Thyroid gland (tissue), 4 donors: ENCODE results near the gene MMP19. TPM values are rescaled to one million over a fixed set of nuclear protein-coding genes. Genes with fewer than 3 reads are reported as not detected.
A peak's percentile ranks its signal among the peaks of the same experiment; 100 is the strongest.

Source experiments
- DNase-seq, 2 donors: peaks; one replicate each; pipeline ENCODE4 v3.0.0-alpha.2; 2019
- H3K27ac ChIP-seq, 3 donors: fragments of 200-600 bp; sonication (generic); 1 replicate in 2 of 3; 2 replicates in 1 of 3; pipeline ENCODE4 v1.5.1; 2016 to 2019; ENCODE audit warnings: mild to moderate bottlenecking in 1 of 3, moderate library complexity in 1 of 3
- H3K27me3 ChIP-seq: fragments of 200-600 bp; sonication (generic); one replicate; pipeline ENCODE4 v1.5.1; 2019
- H3K36me3 ChIP-seq, 2 donors: fragments of 200-600 bp; sonication (generic); one replicate each; pipeline ENCODE4 v1.5.1; 2016 to 2019
- H3K4me1 ChIP-seq, 2 donors: fragments of 200-600 bp; sonication (generic); one replicate each; pipeline ENCODE4 v1.5.1; 2017 to 2019
- H3K4me3 ChIP-seq, 3 donors: fragments of 200-600 bp; sonication (generic); replicated peaks in 1 of 3; 1 replicate in 2 of 3; 2 replicates in 1 of 3; pipeline ENCODE4 v1.5.1; 2016; ENCODE audit warnings: mild to moderate bottlenecking in 1 of 3
- H3K9me3 ChIP-seq: fragments of 200-600 bp; sonication (generic); one replicate; pipeline ENCODE4 v1.5.1; 2017
- POLR2A ChIP-seq, 2 donors: fragments of 450-650 bp; IDR thresholded peaks; one replicate each; pipeline ENCODE4 v1.6.1; 2017; ENCODE audit warnings: antibody characterized with exemption in 2 of 2, mild to moderate bottlenecking in 2 of 2, moderate library complexity in 1 of 2
- WGBS, 2 donors: methylation state at CpG; one replicate each; pipeline ENCODE4 v1.1.5; 2017; 5-methylcytosine and 5-hydroxymethylcytosine counted together
- intact Hi-C: fragments of 100-400 bp; cut with DNase I; formaldehyde crosslinking; loops from one replicate; pipeline ENCODE4 v1.15.1; 2023
- total RNA-seq, 4 donors: library from RNA; depleted of rRNA; stranded (reverse); fragments of >200 nt; gene quantifications; one replicate each; pipeline ENCODE4 v1.2.3, GENCODE V29; 2016
- TF ChIP-seq, protein P1 (sequence below), 6 experiments: fragments of 200-600 bp in 3 of 6; fragments of 450-650 bp in 3 of 6; sonication (generic) in 3 of 6; IDR thresholded peaks; one replicate each; pipeline ENCODE4 v1.5.1; 2016 to 2019; ENCODE audit warnings: antibody characterized with exemption in 6 of 6, mild to moderate bottlenecking in 2 of 6, inconsistent platforms in 1 of 6, moderate library complexity in 1 of 6

Gene MMP19, protein sequence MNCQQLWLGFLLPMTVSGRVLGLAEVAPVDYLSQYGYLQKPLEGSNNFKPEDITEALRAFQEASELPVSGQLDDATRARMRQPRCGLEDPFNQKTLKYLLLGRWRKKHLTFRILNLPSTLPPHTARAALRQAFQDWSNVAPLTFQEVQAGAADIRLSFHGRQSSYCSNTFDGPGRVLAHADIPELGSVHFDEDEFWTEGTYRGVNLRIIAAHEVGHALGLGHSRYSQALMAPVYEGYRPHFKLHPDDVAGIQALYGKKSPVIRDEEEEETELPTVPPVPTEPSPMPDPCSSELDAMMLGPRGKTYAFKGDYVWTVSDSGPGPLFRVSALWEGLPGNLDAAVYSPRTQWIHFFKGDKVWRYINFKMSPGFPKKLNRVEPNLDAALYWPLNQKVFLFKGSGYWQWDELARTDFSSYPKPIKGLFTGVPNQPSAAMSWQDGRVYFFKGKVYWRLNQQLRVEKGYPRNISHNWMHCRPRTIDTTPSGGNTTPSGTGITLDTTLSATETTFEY
- 1 to 10 TPM; 2.3 to 4.2 (median 3.4) TPM for total RNA-seq

DNA sequence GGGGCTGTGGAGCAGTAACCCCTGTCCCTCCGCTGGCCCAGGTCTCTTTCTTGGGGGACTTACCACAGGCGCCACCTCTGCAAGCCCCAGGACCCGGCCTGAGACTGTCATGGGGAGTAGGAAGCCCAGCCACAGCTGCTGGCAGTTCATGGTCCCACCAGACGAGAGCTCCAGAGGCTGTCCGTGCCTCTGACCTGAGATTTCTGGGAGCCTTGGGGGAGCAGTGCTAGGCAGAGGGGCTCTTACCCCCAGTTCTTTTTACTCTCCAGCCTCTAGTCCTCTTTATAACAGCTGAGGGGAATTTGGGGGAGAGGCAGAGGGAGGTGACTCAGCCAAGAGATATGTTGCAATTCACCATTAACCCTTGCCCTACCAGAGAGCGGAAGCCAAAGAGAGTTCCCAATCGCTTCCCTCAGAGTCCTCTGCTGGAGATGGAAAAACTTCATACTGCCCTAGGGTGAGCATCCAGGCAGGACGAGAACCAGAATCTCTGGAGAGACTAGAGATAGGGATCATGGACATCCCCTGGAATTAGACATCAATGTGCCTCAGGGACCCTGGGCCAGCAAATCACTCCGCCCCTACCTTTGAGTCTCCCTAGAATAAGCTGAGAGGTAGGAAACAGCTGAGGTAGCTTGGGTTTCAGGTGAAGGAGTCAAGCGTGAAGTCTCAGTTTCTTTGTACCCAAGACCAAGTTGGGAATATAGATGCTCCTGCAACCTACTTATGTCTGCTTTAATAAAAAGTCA is at the start of gene MMP19:
Gene MMP19 (minus strand): TSS at position 256 of the 749 bp plus-strand sequence. CDS start 106 bp downstream, at position 150.
- no peak for TF ChIP-seq POLR2A (IDR thresholded peaks at IDR 0.05)
- TF ChIP-seq, protein P1, sequence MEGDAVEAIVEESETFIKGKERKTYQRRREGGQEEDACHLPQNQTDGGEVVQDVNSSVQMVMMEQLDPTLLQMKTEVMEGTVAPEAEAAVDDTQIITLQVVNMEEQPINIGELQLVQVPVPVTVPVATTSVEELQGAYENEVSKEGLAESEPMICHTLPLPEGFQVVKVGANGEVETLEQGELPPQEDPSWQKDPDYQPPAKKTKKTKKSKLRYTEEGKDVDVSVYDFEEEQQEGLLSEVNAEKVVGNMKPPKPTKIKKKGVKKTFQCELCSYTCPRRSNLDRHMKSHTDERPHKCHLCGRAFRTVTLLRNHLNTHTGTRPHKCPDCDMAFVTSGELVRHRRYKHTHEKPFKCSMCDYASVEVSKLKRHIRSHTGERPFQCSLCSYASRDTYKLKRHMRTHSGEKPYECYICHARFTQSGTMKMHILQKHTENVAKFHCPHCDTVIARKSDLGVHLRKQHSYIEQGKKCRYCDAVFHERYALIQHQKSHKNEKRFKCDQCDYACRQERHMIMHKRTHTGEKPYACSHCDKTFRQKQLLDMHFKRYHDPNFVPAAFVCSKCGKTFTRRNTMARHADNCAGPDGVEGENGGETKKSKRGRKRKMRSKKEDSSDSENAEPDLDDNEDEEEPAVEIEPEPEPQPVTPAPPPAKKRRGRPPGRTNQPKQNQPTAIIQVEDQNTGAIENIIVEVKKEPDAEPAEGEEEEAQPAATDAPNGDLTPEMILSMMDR (IDR thresholded peaks at IDR 0.05): no peak
- Histone ChIP-seq H3K4me1 (peaks cover 5 to 11% of the 10 kb centered on the region in 2 donors), H3K27ac (peak within 1 kb of the TSS; percentile 21 to 50 (median 32)), H3K4me3 (peak within 1 kb of the TSS in 1 of 3 donors; percentile 13), H3K36me3 (no peaks in the 10 kb centered on the region), H3K9me3 (no peaks in the 10 kb centered on the region), H3K27me3 (no peaks in the 10 kb centered on the region)
- no peak for DNase-seq
- intact Hi-C loops: no loop called here
- 61 to 63% methylated on average over 8 to 10 of the region's 10 CpGs for WGBS, 2 donors

DNA sequence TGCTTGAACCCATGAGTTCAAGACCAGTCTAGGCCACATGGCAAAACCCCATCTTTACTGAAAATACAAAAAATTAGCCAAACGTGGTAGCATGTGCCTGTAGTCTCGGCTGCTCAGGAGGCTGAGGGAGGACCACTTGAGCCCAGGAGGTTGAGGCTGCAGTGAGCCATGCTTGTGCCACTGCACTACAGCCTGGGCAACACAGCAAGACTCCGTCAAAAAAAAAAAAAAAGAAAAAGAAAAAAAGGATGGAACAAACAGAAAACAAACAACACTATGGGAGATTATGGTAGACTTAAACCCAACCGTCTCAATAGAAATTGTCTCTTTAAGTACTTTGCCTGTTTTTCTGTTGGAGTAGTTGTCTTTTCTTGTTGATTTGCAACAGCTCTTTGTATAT is 48.6 kb upstream of the MMP19 start:
- no peaks in the 10 kb centered on the region for H3K36me3 ChIP-seq
- no peak overlapping the region for H3K27ac ChIP-seq
- TF ChIP-seq POLR2A (IDR thresholded peaks at IDR 0.05): no peak
- TF ChIP-seq, protein P1 (IDR thresholded peaks at IDR 0.05): no peak
- 92 to 96% methylated on average over 4 of the region's 4 CpGs for WGBS, 2 donors
- DNase-seq: no peak
- H3K4me1 ChIP-seq: no peaks in the 10 kb centered on the region
- H3K4me3 ChIP-seq: no peak overlapping the region
- H3K27me3 ChIP-seq: no peaks in the 10 kb centered on the region
- no peaks in the 10 kb centered on the region for H3K9me3 ChIP-seq
- intact Hi-C loops: no loop called here

DNA sequence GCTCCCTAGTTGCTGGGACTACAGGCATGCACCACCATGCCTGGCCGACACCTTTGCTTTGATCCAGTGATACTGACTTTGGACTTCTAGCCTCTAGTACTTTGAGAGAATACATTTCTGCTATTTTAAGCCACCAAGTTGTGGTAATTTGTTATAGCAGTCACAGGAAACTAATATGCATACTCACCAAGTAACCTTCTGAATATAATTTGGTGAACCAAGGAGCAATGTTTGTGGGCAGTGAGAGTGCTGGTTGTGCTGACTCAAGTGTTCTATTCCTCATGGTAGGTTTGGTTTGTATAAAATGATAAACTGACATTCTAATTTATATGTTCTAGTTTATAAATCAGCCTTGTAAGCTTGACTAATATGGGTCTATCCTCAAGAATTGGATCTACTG is 42.4 kb upstream of the MMP19 start:
- Histone ChIP-seq H3K36me3 (no peaks in the 10 kb centered on the region), H3K4me1 (no peaks in the 10 kb centered on the region), H3K4me3 (no peak overlapping the region), H3K27me3 (no peaks in the 10 kb centered on the region), H3K27ac (no peak overlapping the region), H3K9me3 (no peaks in the 10 kb centered on the region)
- intact Hi-C loops: no loop called here
- TF ChIP-seq, protein P1 (IDR thresholded peaks at IDR 0.05): no peak
- TF ChIP-seq POLR2A (IDR thresholded peaks at IDR 0.05): no peak
- DNase-seq: no peak
- 84 to 85% methylated on average over 1 of the region's 1 CpG for WGBS, 2 donors

DNA sequence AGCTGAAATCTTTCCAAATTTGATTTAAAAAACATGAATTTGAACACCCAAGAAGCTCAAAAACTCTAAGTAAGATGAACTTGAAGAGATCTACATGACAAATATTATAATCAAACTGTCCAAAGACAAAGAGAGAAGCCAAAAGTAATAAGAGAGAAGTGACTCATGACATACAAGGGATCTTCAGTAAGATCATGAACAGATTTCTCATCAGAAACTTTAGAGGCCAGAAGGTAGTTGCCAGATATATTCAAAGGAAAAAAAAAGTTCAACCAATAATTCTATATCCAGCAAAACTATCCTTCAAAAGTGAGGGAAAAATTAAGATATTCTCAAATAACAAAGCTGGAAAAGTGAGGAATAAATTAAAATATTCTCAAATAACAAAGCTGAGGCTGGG is 35.1 kb upstream of the MMP19 start:
- TF ChIP-seq, protein P1 (IDR thresholded peaks at IDR 0.05): no peak
- no peak for TF ChIP-seq POLR2A (IDR thresholded peaks at IDR 0.05)
- no peak overlapping the region for H3K27ac ChIP-seq
- H3K4me3 ChIP-seq: no peak overlapping the region
- H3K9me3 ChIP-seq: no peaks in the 10 kb centered on the region
- DNase-seq: no peak
- H3K36me3 ChIP-seq: no peaks in the 10 kb centered on the region
- H3K27me3 ChIP-seq: no peaks in the 10 kb centered on the region
- H3K4me1 ChIP-seq: peaks cover 21 to 23% of the 10 kb centered on the region in 2 donors
- intact Hi-C loops: no loop called here
